ENCODE results near the gene SHC4. TPM values are rescaled to one million over a fixed set of nuclear protein-coding genes. Genes with fewer than 3 reads are reported as not detected.

SHC4 gene
- total and polyA plus RNA-seq, 4 donors: 0.09 to 1.9 (median 0.44) TPM

DNA sequence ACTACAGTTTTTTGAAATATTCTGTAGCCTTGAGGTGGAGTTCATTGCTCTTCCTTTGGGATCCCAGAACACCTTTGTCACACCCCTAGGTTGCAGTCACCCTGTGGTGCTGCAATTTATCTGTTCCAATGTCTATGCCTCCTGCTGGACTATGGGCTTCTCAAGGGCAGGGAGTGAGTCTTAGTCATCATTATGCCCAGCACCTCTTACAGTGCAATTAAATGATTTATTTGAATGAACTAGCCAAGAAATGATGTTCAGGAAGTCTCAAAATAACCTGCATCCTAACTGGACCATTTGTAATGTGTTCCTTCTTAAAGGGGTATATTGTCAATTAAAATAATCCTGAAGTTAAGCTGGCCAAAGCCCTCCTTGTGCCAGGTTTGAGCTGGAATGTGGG, 28.5 kb downstream of the SHC4 start:
- ATAC-seq (ENCODE audit: insufficient read depth, low FRiP score) (no peak), DNase-seq (no peak)
- Histone ChIP-seq H3K4me1 (ENCODE audit: control insufficient read depth in 5 of 5, insufficient read depth in 5 of 5, low read length in 5 of 5) (peaks cover 0 to 4% (median 0%) of the 10 kb centered on the region in 5 donors), H3K4me3 (no peak overlapping the region), H3K9me3 (ENCODE audit: control insufficient read depth in 4 of 4, insufficient read depth in 3 of 4, low read length in 3 of 4) (no peaks in the 10 kb centered on the region), H3K27me3 (ENCODE audit: control insufficient read depth in 3 of 3, insufficient read depth in 3 of 3, low read length in 2 of 3) (no peaks in the 10 kb centered on the region), H3K36me3 (ENCODE audit: control insufficient read depth in 4 of 4, insufficient read depth in 4 of 4, low read length in 4 of 4) (no peaks in the 10 kb centered on the region), H3K27ac (ENCODE audit: low read depth in 1 of 2, low read length in 1 of 2) (no peak overlapping the region), H3K9ac (ENCODE audit: insufficient read depth in 1 of 2, low read length in 2 of 2) (no peak overlapping the region)
- TF ChIP-seq, protein P1, sequence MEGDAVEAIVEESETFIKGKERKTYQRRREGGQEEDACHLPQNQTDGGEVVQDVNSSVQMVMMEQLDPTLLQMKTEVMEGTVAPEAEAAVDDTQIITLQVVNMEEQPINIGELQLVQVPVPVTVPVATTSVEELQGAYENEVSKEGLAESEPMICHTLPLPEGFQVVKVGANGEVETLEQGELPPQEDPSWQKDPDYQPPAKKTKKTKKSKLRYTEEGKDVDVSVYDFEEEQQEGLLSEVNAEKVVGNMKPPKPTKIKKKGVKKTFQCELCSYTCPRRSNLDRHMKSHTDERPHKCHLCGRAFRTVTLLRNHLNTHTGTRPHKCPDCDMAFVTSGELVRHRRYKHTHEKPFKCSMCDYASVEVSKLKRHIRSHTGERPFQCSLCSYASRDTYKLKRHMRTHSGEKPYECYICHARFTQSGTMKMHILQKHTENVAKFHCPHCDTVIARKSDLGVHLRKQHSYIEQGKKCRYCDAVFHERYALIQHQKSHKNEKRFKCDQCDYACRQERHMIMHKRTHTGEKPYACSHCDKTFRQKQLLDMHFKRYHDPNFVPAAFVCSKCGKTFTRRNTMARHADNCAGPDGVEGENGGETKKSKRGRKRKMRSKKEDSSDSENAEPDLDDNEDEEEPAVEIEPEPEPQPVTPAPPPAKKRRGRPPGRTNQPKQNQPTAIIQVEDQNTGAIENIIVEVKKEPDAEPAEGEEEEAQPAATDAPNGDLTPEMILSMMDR (IDR thresholded peaks at IDR 0.05; ENCODE audit: control extremely low read depth, extremely low read depth): no peak

DNA sequence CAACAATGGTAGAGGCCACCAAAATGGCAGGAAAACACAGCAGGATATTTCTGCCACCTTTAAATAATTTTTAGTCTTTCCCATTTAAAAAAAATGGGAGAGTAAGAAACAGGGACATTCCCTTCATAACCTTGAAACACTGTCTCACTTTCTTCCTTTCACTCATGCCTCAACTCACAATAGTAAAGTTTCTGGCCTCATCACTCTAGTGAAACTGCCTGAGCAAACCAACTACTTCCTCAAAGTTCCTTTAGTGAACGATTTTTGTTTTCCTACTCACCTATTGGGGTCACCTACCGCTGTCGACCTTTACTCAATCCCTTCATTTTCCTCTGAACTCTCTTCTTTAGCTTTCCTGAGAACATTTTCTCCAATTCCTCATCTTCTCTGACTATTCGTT, 33.0 kb downstream of the SHC4 start:
- H3K9ac ChIP-seq (ENCODE audit: insufficient read depth in 1 of 2, low read length in 2 of 2): no peak overlapping the region
- TF ChIP-seq, protein P1 (IDR thresholded peaks at IDR 0.05; ENCODE audit: control extremely low read depth, extremely low read depth): no peak
- H3K27ac ChIP-seq (ENCODE audit: low read depth in 1 of 2, low read length in 1 of 2): no peak overlapping the region
- H3K9me3 ChIP-seq (ENCODE audit: control insufficient read depth in 4 of 4, insufficient read depth in 3 of 4, low read length in 3 of 4): peaks cover 0 to under 1% (median 0%) of the 10 kb centered on the region in 4 donors
- no peaks in the 10 kb centered on the region for H3K36me3 ChIP-seq (ENCODE audit: control insufficient read depth in 4 of 4, insufficient read depth in 4 of 4, low read length in 4 of 4)
- H3K4me1 ChIP-seq (ENCODE audit: control insufficient read depth in 5 of 5, insufficient read depth in 5 of 5, low read length in 5 of 5): no peaks in the 10 kb centered on the region
- ATAC-seq (ENCODE audit: insufficient read depth, low FRiP score) (no peak), DNase-seq (no peak)
- WGBS, 2 donors: 73 to 75% methylated on average over 4 of the region's 4 CpGs
- H3K4me3 ChIP-seq: no peak overlapping the region
- peaks cover 0 to 4% (median 3%) of the 10 kb centered on the region in 3 donors for H3K27me3 ChIP-seq (ENCODE audit: control insufficient read depth in 3 of 3, insufficient read depth in 3 of 3, low read length in 2 of 3)

DNA sequence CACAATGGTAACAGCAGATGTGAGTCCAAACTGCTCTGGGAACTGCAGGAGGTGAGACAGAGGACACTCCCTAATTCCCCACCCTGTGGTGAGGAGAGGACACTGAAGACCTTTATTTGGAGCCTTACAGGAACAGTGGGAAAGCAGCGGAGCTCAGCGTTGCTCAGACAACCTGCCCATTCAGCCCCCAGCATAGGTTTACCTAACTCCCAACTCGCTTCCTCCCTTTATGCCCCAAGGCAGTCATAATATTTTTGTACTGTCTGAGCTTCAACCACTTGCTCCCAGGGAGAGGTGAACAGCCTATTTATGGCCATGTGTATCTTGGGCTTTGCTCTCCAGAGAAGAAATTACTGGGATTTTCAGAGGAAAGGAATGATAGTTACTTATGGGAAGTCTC, 34.1 kb downstream of the SHC4 start:
- peaks cover 0 to 4% (median 3%) of the 10 kb centered on the region in 3 donors for H3K27me3 ChIP-seq (ENCODE audit: control insufficient read depth in 3 of 3, insufficient read depth in 3 of 3, low read length in 2 of 3)
- 84 to 87% methylated on average over 3 of the region's 3 CpGs for WGBS, 2 donors
- no peak overlapping the region for H3K4me3 ChIP-seq
- H3K9me3 ChIP-seq (ENCODE audit: control insufficient read depth in 4 of 4, insufficient read depth in 3 of 4, low read length in 3 of 4): peaks cover 0 to 3% (median 0%) of the 10 kb centered on the region in 4 donors
- TF ChIP-seq, protein P1 (IDR thresholded peaks at IDR 0.05; ENCODE audit: control extremely low read depth, extremely low read depth): no peak
- H3K36me3 ChIP-seq (ENCODE audit: control insufficient read depth in 4 of 4, insufficient read depth in 4 of 4, low read length in 4 of 4): no peaks in the 10 kb centered on the region
- no peak overlapping the region for H3K27ac ChIP-seq (ENCODE audit: low read depth in 1 of 2, low read length in 1 of 2)
- no peak overlapping the region for H3K9ac ChIP-seq (ENCODE audit: insufficient read depth in 1 of 2, low read length in 2 of 2)
- no peak for DNase-seq
- no peak for ATAC-seq (ENCODE audit: insufficient read depth, low FRiP score)
- no peaks in the 10 kb centered on the region for H3K4me1 ChIP-seq (ENCODE audit: control insufficient read depth in 5 of 5, insufficient read depth in 5 of 5, low read length in 5 of 5)

DNA sequence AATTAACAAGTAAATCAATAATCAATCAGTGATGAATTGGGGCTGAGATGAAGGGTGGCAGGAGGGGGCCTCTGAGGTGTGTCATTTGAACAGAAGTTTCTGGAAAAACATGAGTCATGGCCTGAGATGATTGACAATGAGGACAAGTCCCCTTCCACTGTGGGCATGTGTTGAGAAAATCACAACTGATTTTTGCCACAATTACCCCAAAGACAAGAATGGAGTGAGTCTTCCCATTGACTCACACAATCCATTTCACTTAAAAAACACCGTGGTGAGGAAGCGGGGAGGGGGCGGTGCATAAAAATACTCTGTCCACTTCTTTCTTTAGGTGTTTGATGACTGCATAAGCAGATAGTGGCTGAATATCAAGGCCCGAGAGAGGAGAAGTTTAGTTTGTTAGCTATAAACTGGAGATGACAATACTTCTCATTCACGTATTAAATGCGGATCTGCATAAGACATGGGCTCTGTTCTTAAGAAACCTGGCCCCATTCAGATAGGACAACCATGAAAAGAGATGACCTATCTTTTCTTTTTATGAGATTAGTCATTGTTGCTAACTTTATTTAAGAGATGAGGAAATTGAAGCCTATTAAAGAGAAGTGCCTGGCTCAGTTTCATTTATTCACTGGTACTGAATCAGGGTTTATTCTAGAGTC, 34.7 kb downstream of the SHC4 start:
- 87 to 89% methylated on average over 6 of the region's 6 CpGs for WGBS, 2 donors

More for the DNA sequence above, 34.7 kb downstream of the SHC4 start:
- DNase-seq: no peak
- H3K9ac ChIP-seq (ENCODE audit: insufficient read depth in 1 of 2, low read length in 2 of 2): no peak overlapping the region
- TF ChIP-seq, protein P1 (IDR thresholded peaks at IDR 0.05; ENCODE audit: control extremely low read depth, extremely low read depth): no peak
- no peaks in the 10 kb centered on the region for H3K4me1 ChIP-seq (ENCODE audit: control insufficient read depth in 5 of 5, insufficient read depth in 5 of 5, low read length in 5 of 5)
- peaks cover 0 to 4% (median 3%) of the 10 kb centered on the region in 3 donors for H3K27me3 ChIP-seq (ENCODE audit: control insufficient read depth in 3 of 3, insufficient read depth in 3 of 3, low read length in 2 of 3)
- no peak for ATAC-seq (ENCODE audit: insufficient read depth, low FRiP score)
- peaks cover 0 to 3% (median 0%) of the 10 kb centered on the region in 4 donors for H3K9me3 ChIP-seq (ENCODE audit: control insufficient read depth in 4 of 4, insufficient read depth in 3 of 4, low read length in 3 of 4)
- H3K36me3 ChIP-seq (ENCODE audit: control insufficient read depth in 4 of 4, insufficient read depth in 4 of 4, low read length in 4 of 4): no peaks in the 10 kb centered on the region
- H3K4me3 ChIP-seq: no peak overlapping the region
- no peak overlapping the region for H3K27ac ChIP-seq (ENCODE audit: low read depth in 1 of 2, low read length in 1 of 2)

Data from lung (tissue), 12 donors.